Tibial nerve (tissue), 4 donors: Measurements from ENCODE around the gene SNPH.

ENCODE experiments used
- EP300 ChIP-seq, 2 donors: sonication (generic); formaldehyde crosslinking; IDR thresholded peaks; one replicate each; pipeline ENCODE4 v1.6.1; 2017; ENCODE audit warnings: antibody characterized with exemption in 2 of 2, mild to moderate bottlenecking in 1 of 2
- POLR2A ChIP-seq, 2 donors: fragments of 450-650 bp; IDR thresholded peaks; one replicate each; pipeline ENCODE4 v1.6.1; 2017; ENCODE audit warnings: antibody characterized with exemption in 2 of 2, mild to moderate bottlenecking in 2 of 2, moderate library complexity in 2 of 2
- TF ChIP-seq, protein P1 (sequence below), 5 experiments: fragments of 200-600 bp in 3 of 5; fragments of 450-650 bp in 2 of 5; sonication (generic) in 3 of 5; IDR thresholded peaks; one replicate each; pipeline ENCODE4 v1.5.1; 2016 to 2019; ENCODE audit warnings: antibody characterized with exemption in 5 of 5, mild to moderate bottlenecking in 3 of 5, moderate library complexity in 2 of 5

DNA sequence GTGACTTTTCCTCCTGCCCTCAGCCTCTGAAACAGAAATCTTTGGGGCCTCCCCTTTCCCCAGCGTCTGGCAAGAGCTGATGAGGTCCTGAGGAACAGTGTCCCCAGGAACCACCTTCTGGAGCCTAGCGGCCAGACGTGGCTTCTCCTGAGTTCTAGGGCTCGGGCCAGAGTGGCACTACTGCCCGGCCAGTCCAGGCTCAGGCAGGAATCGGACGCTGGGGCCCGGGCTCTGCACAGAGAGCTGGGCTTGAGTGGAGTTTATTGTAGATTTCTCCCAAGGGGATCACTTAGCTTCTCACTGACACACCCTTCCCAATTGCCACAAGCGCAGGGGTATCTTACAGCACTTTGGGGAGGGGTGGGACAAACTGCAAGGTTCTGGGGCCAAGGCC lies 42.6 kb downstream of the SNPH start:
- TF ChIP-seq, protein P1, sequence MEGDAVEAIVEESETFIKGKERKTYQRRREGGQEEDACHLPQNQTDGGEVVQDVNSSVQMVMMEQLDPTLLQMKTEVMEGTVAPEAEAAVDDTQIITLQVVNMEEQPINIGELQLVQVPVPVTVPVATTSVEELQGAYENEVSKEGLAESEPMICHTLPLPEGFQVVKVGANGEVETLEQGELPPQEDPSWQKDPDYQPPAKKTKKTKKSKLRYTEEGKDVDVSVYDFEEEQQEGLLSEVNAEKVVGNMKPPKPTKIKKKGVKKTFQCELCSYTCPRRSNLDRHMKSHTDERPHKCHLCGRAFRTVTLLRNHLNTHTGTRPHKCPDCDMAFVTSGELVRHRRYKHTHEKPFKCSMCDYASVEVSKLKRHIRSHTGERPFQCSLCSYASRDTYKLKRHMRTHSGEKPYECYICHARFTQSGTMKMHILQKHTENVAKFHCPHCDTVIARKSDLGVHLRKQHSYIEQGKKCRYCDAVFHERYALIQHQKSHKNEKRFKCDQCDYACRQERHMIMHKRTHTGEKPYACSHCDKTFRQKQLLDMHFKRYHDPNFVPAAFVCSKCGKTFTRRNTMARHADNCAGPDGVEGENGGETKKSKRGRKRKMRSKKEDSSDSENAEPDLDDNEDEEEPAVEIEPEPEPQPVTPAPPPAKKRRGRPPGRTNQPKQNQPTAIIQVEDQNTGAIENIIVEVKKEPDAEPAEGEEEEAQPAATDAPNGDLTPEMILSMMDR (IDR thresholded peaks at IDR 0.05) = no peak
- TF ChIP-seq EP300 (IDR thresholded peaks at IDR 0.05) = no peak
- TF ChIP-seq POLR2A (IDR thresholded peaks at IDR 0.05) = no peak
